Thyroid gland (tissue), 4 donors: ENCODE measurements around the gene GNPTG.

Experiments
- CTCF ChIP-seq, 6 experiments: fragments of 200-600 bp in 3 of 6; fragments of 450-650 bp in 3 of 6; sonication (generic) in 3 of 6; IDR thresholded peaks; one replicate each; pipeline ENCODE4 v1.5.1; 2016 to 2019; ENCODE audit warnings: antibody characterized with exemption in 6 of 6, mild to moderate bottlenecking in 2 of 6, inconsistent platforms in 1 of 6, moderate library complexity in 1 of 6
- POLR2A ChIP-seq, 2 donors: fragments of 450-650 bp; IDR thresholded peaks; one replicate each; pipeline ENCODE4 v1.6.1; 2017; ENCODE audit warnings: antibody characterized with exemption in 2 of 2, mild to moderate bottlenecking in 2 of 2, moderate library complexity in 1 of 2

DNA sequence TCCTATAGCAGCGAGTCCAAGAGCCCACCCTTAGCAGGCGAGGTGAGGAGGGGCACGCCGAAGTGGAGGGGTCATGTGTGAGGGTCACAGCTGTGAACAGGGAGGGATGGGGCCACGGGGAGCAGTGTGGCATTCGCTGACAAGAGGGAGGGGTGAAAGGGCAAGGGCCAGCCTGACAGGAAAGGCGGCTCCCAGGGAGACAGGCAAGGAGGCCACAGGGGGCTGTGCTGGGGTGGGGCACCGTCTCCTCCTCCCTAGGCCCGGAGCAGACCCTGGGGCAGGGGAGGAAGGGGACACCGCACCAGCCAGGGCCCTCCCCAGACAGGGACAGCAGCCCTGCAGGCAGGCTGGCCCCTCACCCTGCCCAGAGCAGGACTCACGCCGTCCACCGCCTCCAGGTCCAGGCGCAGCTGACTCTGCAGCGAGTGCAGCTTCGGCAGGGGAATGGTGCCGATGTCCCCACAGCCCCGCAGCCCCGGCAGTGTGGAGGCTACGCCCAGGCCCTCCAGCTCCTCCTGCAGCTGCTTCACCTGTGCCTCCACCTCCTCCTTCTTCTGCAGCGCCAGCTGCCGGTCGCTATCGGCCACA, 15.1 kb downstream of the GNPTG start:
- TF ChIP-seq CTCF (IDR thresholded peaks at IDR 0.05) = no peak
- TF ChIP-seq POLR2A (IDR thresholded peaks at IDR 0.05) = no peak
